C1 segment of cervical spinal cord (tissue), 14 donors: ENCODE measurements around the gene CDR2.
A peak's percentile ranks its signal among the peaks of the same experiment; 100 is the strongest.
"Not testable (repeated sequence)": the region's sequence is repeated elsewhere in the genome, so short reads cannot be mapped to it uniquely, and the experiment has no call there.

Experiments used
- DNase-seq, 14 donors: peaks; one replicate each; lab custom pipeline; 2025; lab: John Stamatoyannopoulos, UW

Gene CDR2

DNA sequence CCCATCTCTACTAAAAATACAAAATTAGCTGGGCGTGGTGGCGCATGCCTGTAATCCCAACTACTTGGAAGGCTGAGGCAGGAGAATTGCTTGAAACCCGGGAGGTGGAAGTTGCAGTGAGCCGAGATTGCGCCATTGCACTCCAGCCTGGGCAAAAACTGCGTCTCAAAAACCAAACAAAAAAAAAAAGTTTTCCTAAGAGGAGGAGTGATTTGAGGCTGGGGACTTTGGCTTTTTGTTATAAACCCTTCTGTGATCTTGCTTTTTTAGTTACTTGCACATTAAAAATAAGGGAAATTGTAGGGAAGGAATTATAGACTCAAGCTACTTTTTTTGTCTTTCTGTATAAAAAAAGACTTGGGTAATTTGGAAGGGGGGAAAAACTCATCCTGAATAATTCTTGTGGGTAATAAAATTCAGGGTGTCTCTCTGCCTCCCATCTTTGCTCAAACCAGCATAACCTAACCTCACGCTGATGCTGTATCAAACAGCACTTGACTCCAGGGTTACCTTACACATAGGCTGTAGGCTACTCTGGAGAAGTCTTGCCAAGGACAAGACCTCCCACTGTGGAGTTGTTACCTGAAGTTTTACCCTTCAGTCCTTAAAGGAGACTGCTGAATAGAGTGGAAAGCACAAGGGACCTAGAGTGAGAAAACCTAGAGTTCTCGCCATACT, 1.7 kb upstream of the CDR2 start:
- DNase-seq: no peak

- no peak for DNase-seq
Measured at GRCh38 chr16:22375117-22375962, 921 bp upstream of the CDR2 start.

DNA sequence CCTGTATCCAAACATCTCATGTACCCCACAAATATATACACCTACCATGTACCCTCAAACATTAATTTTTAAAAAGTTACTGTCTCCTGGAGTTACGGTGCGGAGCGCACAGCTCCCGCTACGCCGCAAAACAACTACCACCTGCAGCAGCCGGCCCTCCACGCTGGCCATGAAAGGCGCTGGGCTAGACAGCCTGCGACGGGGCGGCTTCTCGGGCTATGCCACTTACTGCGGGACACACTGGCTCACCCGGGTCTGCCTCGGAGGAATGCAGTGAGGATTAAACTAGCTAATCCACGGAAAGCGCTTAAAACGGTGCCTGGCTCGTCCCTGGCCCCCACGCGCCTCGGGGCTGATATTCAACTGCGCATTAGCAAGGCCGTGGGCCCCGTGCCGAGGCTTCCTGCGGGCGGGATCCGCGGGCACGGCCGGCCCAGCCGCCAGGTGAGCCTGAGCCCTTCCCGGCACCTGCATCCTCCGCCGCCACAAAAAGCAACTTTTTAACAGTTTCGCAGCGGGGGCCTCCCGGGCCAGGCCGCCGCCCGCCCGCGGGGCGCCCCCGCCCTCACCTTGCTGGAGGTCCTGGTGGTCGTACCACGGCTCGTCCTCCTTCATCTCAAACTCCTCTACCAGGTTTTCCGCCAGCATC, 633 bp downstream of the CDR2 start:
- peak in 6 of 14 donors; percentile 3 to 29 (median 24) for DNase-seq

GRCh38 chr16:22372882-22373661, 1.3 kb downstream of the CDR2 start:
- no peak for DNase-seq

- DNase-seq: no peak
Measured at GRCh38 chr16:22370038-22370820, 4.2 kb downstream of the CDR2 start.

DNA sequence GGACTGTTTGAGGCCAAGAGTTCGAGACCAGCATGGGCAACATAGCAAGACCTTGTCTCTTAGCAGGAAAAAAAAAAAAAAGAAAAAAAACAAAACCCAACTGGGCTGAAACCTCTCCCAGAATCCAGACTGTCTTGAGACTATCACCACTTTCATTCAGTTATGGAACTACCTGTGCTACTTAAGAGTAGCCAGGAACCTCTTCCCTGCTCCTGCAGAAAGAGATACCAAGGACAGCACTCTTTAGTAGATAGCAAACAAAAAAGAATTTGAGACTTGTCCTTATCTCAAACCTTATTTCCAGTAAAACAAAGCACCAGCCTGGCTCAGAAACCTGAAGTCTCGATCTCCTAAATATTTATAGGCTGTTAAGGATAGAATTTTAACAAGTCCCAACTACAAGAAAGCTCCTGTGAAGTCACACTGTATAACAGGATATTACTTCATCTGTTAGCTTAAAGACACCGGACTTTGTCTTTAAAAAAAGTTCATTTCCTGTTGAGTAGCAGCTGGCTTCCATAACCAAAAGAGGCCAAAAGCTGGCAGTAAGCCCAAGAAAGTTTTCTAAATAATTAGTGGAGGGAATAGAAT, 5.1 kb downstream of the CDR2 start:
- no peak for DNase-seq

DNA sequence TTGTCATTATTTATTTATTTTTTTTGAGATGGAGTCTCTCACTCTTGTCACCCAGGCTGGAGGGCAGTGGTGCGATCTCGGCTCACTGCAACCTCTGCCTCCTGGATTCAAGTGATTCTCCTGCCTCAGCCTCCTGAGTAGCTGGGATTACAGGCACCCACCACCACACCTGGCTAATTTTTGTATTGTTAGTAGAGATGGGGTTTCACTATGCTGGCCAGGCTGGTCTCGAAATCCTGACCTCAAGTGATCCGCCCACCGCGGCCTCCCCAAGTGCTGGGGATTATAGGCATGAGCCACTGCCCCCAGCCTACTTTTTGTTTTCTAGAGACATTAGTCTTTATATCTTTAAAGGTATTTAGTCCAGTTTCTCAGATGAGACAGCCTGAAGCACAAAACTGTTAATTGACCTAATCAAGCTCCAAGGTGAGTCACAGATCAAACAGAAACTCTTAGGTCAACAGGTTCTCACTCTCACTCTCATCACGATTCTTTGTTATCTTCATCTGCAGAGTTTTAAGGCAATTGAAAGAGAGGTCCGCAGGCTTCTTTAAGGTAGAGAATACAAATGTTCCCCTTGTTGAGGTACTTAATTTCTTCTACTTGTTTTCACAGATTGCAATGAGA, 6.1 kb downstream of the CDR2 start:
- DNase-seq: not testable (repeated sequence)

DNA sequence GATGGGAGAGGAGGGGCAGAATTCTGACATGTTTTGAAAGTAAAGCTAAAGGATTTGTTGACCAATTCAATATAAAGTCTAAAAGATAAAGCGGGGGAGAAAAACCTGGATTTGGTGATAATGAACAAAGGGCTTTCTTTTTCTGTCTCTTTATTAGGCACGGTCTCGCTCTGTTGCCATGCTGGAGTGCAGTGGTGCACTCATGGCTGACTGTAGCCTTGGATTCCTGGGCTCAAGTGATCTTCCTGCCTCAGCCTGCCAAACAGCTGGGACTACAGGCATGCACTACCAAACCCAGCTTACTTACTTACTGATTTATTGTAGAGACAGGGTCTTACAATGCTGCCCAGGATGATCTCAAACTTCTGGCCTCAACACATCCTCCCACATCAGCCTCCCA, 7.5 kb downstream of the CDR2 start:
- DNase-seq: no peak

DNA sequence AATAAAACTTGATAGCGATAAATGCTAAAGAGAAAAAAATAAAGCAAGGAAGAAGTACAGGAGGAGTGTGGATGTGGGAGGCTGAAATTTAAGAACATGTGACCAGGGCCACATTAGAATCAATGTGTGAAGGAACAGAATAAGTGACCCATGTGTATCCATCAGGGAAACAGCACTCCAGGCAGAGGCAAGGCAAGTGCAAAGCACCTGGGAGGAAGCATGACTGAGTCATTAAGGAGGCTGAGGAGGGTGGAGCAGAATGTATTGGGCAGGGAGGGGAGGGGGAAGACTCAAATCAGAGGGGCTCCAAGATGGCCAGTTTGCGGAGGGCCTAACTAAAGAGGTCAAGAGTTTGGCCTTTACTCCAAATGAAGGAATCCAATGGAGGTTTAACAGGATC, 8.0 kb downstream of the CDR2 start:
- no peak for DNase-seq

GRCh38 chr16:22364241-22364640, 10.2 kb downstream of the CDR2 start:
- DNase-seq: no peak

DNA sequence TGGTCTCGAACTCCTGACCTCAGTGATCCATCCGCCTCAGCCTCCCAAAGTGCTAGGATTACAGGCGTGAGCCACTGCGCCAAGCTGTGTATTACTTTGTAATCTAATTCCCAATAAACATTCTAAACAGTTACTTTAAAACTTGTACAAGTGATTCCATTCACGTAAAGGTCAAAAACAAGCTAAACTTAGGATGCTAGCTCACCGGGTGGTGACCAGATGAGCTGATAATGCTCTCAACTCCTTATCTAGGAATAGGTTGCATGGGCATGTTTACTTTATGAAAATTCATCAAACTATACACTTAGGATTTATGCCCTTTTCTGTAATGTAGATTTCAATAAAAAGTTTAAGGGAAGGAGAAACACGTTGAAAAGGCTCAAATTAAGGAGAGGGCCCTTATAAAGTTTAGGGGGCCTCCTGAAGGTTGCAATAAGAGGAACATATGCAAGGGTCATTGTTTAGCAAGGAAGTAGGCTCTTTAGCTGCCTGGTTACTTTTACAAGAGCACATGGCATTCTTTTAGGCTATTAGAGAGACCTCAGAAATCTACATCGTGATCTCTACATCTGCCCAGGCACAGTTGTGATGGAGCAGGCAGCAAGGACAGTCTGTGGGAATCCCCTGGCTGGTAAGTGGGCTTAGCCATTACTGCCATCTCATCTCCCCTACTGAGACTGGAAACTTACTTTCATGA, 13.3 kb downstream of the CDR2 start:
- no peak for DNase-seq

GRCh38 chr16:22359679-22360078, 14.7 kb downstream of the CDR2 start:
- no peak for DNase-seq

GRCh38 chr16:22358000-22358399, 16.4 kb downstream of the CDR2 start:
- DNase-seq: no peak

GRCh38 chr16:22357635-22357971, 16.8 kb downstream of the CDR2 start:
- no peak for DNase-seq

DNA sequence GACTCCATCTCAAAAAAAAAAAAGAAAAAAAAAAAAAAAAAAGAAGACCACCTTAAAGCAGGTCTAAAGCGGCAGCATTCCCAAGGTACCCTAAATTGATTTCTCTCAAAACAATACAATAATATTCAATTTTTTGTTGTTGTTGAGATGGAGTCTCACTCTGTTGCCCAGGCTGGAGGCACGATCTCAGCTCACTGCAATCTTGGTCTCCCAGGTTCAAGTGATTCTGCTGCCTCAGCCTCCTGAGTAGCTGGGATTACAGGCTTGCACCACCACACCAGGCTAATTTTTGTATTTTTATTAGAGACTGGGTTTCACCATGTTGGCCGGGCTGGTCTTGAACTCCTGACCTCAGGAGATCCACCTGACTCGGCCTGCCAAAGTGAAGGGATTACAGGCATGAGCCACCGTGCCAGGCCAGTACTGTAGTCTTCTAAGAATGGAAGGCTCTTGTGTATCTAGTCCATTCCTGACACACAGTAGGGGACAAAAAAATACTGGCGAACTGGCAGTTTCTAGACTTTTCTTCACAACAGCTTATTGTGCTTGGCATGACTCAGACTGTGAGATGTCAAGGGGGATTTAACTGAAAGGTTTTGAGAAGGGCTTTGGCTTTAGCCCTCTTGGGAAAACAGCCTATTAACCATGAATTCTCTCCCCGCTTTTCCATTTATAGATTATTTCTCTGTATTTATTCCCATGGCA, 17.3 kb downstream of the CDR2 start:
- DNase-seq: no peak

DNA sequence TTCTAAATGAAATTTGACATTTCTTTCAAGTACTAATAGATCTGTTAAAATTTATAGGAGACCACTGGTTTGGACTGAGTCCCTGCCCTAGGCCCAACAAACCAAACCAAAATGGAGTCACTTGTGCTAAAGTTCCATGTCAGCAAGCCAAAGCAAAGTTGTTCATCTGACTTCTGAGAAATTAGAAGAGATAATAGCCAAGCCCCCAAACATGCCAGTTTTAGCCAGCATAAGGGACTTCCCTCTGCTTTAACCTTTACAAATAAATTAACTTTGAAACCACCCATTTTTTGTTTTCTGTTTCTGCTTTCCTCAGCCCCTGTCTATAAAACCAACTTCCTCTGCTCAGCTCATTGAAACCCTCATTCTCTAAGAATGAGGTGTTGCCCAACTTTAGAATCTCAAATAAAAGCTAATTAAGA, 18.9 kb downstream of the CDR2 start:
- DNase-seq: no peak

GRCh38 chr16:22353933-22354541, 20.4 kb downstream of the CDR2 start:
- no peak for DNase-seq

- no peak for DNase-seq
Measured at GRCh38 chr16:22353191-22353919, 21.1 kb downstream of the CDR2 start.
